ENCODE measurements around the gene PDE10A. TPM values are rescaled to one million over a fixed set of nuclear protein-coding genes. Genes with fewer than 3 reads are reported as not detected.

PDE10A gene
- total and polyA plus RNA-seq, 9 of the 15 experiments (the other 6 are each of a cell fraction or from before 2014, with no cell fraction given): 0.04 TPM; not detected in 8

DNA sequence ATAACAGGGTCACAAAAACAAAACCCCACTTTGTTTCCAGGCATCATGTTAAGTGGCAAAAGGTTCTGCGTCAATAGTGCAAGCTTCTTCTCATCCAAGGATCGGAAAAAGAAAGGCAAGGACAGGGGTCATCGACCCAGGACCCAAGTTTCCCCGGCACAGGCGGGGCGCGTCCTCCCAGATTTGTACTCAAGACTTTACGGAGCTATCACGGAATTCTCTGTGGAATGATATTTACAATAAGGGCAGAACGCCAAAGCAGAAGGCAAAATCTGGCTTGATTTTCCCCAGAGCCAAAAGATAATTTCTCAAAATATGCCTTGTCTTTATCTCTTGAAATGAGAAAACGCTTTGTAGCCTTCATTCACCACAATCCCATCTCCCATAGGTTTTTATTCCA is 25.5 kb downstream of the PDE10A start (continued):
- TF ChIP-seq, protein P1, sequence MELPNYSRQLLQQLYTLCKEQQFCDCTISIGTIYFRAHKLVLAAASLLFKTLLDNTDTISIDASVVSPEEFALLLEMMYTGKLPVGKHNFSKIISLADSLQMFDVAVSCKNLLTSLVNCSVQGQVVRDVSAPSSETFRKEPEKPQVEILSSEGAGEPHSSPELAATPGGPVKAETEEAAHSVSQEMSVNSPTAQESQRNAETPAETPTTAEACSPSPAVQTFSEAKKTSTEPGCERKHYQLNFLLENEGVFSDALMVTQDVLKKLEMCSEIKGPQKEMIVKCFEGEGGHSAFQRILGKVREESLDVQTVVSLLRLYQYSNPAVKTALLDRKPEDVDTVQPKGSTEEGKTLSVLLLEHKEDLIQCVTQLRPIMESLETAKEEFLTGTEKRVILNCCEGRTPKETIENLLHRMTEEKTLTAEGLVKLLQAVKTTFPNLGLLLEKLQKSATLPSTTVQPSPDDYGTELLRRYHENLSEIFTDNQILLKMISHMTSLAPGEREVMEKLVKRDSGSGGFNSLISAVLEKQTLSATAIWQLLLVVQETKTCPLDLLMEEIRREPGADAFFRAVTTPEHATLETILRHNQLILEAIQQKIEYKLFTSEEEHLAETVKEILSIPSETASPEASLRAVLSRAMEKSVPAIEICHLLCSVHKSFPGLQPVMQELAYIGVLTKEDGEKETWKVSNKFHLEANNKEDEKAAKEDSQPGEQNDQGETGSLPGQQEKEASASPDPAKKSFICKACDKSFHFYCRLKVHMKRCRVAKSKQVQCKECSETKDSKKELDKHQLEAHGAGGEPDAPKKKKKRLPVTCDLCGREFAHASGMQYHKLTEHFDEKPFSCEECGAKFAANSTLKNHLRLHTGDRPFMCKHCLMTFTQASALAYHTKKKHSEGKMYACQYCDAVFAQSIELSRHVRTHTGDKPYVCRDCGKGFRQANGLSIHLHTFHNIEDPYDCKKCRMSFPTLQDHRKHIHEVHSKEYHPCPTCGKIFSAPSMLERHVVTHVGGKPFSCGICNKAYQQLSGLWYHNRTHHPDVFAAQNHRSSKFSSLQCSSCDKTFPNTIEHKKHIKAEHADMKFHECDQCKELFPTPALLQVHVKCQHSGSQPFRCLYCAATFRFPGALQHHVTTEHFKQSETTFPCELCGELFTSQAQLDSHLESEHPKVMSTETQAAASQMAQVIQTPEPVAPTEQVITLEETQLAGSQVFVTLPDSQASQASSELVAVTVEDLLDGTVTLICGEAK (IDR thresholded peaks at IDR 0.05): no peak
- TF ChIP-seq, protein P1 (CRISPR knock-in tag; IDR thresholded peaks at IDR 0.05): no peak
- TF ChIP-seq, protein P2, sequence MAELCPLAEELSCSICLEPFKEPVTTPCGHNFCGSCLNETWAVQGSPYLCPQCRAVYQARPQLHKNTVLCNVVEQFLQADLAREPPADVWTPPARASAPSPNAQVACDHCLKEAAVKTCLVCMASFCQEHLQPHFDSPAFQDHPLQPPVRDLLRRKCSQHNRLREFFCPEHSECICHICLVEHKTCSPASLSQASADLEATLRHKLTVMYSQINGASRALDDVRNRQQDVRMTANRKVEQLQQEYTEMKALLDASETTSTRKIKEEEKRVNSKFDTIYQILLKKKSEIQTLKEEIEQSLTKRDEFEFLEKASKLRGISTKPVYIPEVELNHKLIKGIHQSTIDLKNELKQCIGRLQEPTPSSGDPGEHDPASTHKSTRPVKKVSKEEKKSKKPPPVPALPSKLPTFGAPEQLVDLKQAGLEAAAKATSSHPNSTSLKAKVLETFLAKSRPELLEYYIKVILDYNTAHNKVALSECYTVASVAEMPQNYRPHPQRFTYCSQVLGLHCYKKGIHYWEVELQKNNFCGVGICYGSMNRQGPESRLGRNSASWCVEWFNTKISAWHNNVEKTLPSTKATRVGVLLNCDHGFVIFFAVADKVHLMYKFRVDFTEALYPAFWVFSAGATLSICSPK (IDR thresholded peaks at IDR 0.05; ENCODE audit: borderline replicate concordance): no peak
- no peak for TF ChIP-seq ZBED1 (IDR thresholded peaks at IDR 0.05)
- no peak for TF ChIP-seq ZNF561 (CRISPR knock-in tag; conservative IDR thresholded peaks at IDR 0.05)
- TF ChIP-seq, protein P3, sequence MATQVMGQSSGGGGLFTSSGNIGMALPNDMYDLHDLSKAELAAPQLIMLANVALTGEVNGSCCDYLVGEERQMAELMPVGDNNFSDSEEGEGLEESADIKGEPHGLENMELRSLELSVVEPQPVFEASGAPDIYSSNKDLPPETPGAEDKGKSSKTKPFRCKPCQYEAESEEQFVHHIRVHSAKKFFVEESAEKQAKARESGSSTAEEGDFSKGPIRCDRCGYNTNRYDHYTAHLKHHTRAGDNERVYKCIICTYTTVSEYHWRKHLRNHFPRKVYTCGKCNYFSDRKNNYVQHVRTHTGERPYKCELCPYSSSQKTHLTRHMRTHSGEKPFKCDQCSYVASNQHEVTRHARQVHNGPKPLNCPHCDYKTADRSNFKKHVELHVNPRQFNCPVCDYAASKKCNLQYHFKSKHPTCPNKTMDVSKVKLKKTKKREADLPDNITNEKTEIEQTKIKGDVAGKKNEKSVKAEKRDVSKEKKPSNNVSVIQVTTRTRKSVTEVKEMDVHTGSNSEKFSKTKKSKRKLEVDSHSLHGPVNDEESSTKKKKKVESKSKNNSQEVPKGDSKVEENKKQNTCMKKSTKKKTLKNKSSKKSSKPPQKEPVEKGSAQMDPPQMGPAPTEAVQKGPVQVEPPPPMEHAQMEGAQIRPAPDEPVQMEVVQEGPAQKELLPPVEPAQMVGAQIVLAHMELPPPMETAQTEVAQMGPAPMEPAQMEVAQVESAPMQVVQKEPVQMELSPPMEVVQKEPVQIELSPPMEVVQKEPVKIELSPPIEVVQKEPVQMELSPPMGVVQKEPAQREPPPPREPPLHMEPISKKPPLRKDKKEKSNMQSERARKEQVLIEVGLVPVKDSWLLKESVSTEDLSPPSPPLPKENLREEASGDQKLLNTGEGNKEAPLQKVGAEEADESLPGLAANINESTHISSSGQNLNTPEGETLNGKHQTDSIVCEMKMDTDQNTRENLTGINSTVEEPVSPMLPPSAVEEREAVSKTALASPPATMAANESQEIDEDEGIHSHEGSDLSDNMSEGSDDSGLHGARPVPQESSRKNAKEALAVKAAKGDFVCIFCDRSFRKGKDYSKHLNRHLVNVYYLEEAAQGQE (IDR thresholded peaks at IDR 0.05; ENCODE audit: borderline replicate concordance): no peak
- TF ChIP-seq, protein P3 (CRISPR knock-in tag; IDR thresholded peaks at IDR 0.05; ENCODE audit: low read depth): no peak
- TF ChIP-seq CREM (IDR thresholded peaks at IDR 0.05; ENCODE audit: low read depth): no peak
- no peak for TF ChIP-seq HCFC1 (IDR thresholded peaks at IDR 0.05; ENCODE audit: low read depth, low read length)
